SH-SY5Y (cell line): ENCODE results near the gene DUSP14.

Experiments
- GATA2 ChIP-seq: IDR thresholded peaks from 2 replicates; pipeline ENCODE4 v1.6.1; 2011; ENCODE audit warnings: mild to moderate bottlenecking, low read depth, low read length
- GATA3 ChIP-seq: IDR thresholded peaks from 2 replicates; pipeline ENCODE4 v1.6.1; 2011; ENCODE audit warnings: low read depth, mild to moderate bottlenecking, low read length, moderate library complexity

- TF ChIP-seq GATA2 (peak; percentile 59), GATA3 (peak; percentile 91)
These were observed 72.5 kb downstream of the DUSP14 start for GRCh38 chr17:37562016-37562745.
